HEK293 (cell line): ENCODE measurements around the gene SLC25A1.

ENCODE experiments used
- CTCF ChIP-seq: fragments of 450-650 bp; formaldehyde crosslinking; IDR thresholded peaks from 2 replicates; pipeline ENCODE4 v1.5.1; 2016; ENCODE audit warnings: missing biosample characterization, missing genetic modification characterization
- HOXD13 ChIP-seq: sonication (generic); formaldehyde crosslinking; IDR thresholded peaks from 2 replicates; pipeline ENCODE4 v1.8.0; 2022; ENCODE audit warnings: missing genetic modification reagents, borderline replicate concordance
- REST ChIP-seq: fragments of 450-650 bp; formaldehyde crosslinking; IDR thresholded peaks from 2 replicates; pipeline ENCODE4 v1.5.1; 2016; ENCODE audit warnings: missing biosample characterization, missing genetic modification characterization
- TSHZ1 ChIP-seq: fragments of 450-650 bp; formaldehyde crosslinking; IDR thresholded peaks from 2 replicates; pipeline ENCODE4 v1.5.1; 2016; ENCODE audit warnings: missing biosample characterization, missing genetic modification characterization, borderline replicate concordance
- ZBTB26 ChIP-seq: fragments of 450-650 bp; formaldehyde crosslinking; optimal IDR thresholded peaks from 2 replicates; pipeline ENCODE3; 2016; ENCODE audit warnings: missing biosample characterization, mild to moderate bottlenecking, missing genetic modification characterization
- ZBTB44 ChIP-seq: fragments of 450-650 bp; IDR thresholded peaks from 2 replicates; pipeline ENCODE4 v1.5.1; 2018; ENCODE audit warnings: missing biosample characterization, mild to moderate bottlenecking, missing genetic modification characterization
- ZNF324 ChIP-seq: fragments of 450-650 bp; formaldehyde crosslinking; IDR thresholded peaks from 2 replicates; pipeline ENCODE4 v1.5.1; 2016; ENCODE audit warnings: missing biosample characterization, missing genetic modification characterization
- ZNF560 ChIP-seq: fragments of 450-650 bp; formaldehyde crosslinking; IDR thresholded peaks from 2 replicates; pipeline ENCODE4 v1.5.1; 2017; ENCODE audit warnings: missing biosample characterization, missing genetic modification characterization, borderline replicate concordance
- ZNF580 ChIP-seq: fragments of 450-650 bp; formaldehyde crosslinking; IDR thresholded peaks from 2 replicates; pipeline ENCODE4 v1.5.1; 2016; ENCODE audit warnings: missing biosample characterization, missing genetic modification characterization
- ZNF830 ChIP-seq: fragments of 450-650 bp; IDR thresholded peaks from 2 replicates; pipeline ENCODE4 v1.5.0; 2018; ENCODE audit warnings: missing biosample characterization, missing genetic modification characterization, low read depth, mild to moderate bottlenecking, moderate library complexity

- TF ChIP-seq CTCF (tag by site-specific recombination): no peak
- no peak for TF ChIP-seq REST (tag by site-specific recombination)
- TF ChIP-seq TSHZ1 (tag by site-specific recombination): no peak
- no peak for TF ChIP-seq ZNF830 (tag by site-specific recombination)
- no peak for TF ChIP-seq ZNF324 (tag by site-specific recombination)
- no peak for TF ChIP-seq HOXD13 (CRISPR knock-in tag)
- TF ChIP-seq ZNF580 (tag by site-specific recombination): no peak
- no peak for TF ChIP-seq ZNF560
- no peak for TF ChIP-seq ZBTB44
- TF ChIP-seq ZBTB26: no peak
Observed at GRCh38 chr22:19220867-19221266, 42.3 kb upstream of the SLC25A1 start.
